HFFc6 (cell line): ENCODE measurements around the gene UBE2Q1. TPM values are rescaled to one million over a fixed set of nuclear protein-coding genes. Genes with fewer than 3 reads are reported as not detected.

ENCODE experiments used
- DNase-seq: peaks from one replicate; pipeline ENCODE4 v3.0.0-alpha.2; 2018
- H3K27ac Mint-ChIP-seq: 2 replicates; pipeline ENCODE4 v1.8.0; 2020; ENCODE audit warnings: mild to moderate bottlenecking, mixed read lengths
- H3K27me3 Mint-ChIP-seq: 2 replicates; pipeline ENCODE4 v1.8.0; 2021; ENCODE audit warnings: mild to moderate bottlenecking, moderate library complexity, mixed read lengths; ENCODE audit not compliant: insufficient read depth
- H3K36me3 Mint-ChIP-seq: 2 replicates; pipeline ENCODE4 v1.8.0; 2021; ENCODE audit warnings: low read depth, mixed read lengths
- H3K4me1 Mint-ChIP-seq: 2 replicates; pipeline ENCODE4 v1.8.0; 2020; ENCODE audit warnings: low read depth, mixed read lengths
- H3K4me3 Mint-ChIP-seq: 2 replicates; pipeline ENCODE4 v1.8.0; 2020; ENCODE audit warnings: mild to moderate bottlenecking, moderate library complexity, mixed read lengths
- H3K9me3 Mint-ChIP-seq: 2 replicates; pipeline ENCODE4 v1.8.0; 2020; ENCODE audit warnings: mild to moderate bottlenecking, mixed read lengths
- CTCF ChIP-seq: fragments of 200-600 bp; sonication (generic); IDR thresholded peaks from 2 replicates; pipeline ENCODE4 v1.5.0; 2021; ENCODE audit warnings: antibody characterized with exemption, mild to moderate bottlenecking
- total RNA-seq, 6 experiments: library from RNA; stranded (reverse); fragmentation: NEBNext Ultra II Directional; extraction: Animal tissue kit (Norgen Biotek cat#: 25700); gene quantifications; 2 replicates in 1 of 6; 3 replicates in 5 of 6; pipeline ENCODE4 v1.2.3, GENCODE V29; 2021

Gene UBE2Q1
- total RNA-seq, 6 experiments from 2014 or later, result 72.6 to 101 (median 91.5) TPM

- Mint-ChIP-seq H3K9me3 (no peaks in the 10 kb centered on the region; the same call in 1 of the 2 replicates), H3K4me1 (no peaks in the 10 kb centered on the region), H3K4me3 (no peak within 1 kb of the TSS), H3K27me3 (peaks cover 37% of the 10 kb centered on the region), H3K27ac (no peak within 1 kb of the TSS), H3K36me3 (no peaks in the 10 kb centered on the region)
- no peak for TF ChIP-seq CTCF
- DNase-seq, result no peak
Measured at GRCh38 chr1:154567386-154568156, 9.1 kb upstream of the UBE2Q1 start, which contains the start of gene CHRNB2. Gene CHRNB2, plus strand, starts transcription at chr1:154567778. Its CDS starts 267 bp downstream, at chr1:154568045.

DNA sequence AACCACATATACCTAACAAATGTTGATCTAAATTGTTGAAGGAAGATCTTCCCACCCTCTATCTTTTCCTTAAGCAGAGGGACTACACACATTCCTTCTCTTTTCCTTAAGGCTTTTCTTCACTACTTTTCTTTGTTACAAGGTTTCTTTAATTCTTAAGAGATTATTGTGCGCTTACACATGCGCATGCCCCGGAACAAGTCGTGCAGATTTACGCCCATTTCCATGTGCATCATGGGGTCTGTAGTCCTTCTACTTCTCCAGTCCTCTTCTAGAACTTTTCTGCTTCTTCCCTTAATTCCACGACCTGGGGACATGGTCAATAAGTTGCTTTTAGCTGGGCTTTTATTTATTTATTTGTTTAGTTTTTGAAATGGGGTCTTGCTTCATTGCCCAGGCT is 7.4 kb upstream of the UBE2Q1 start:
- Mint-ChIP-seq H3K27me3 (peaks cover 36% of the 10 kb centered on the region), H3K4me3 (no peak overlapping the region)

GRCh38 chr1:154559466-154560044 is 1.1 kb upstream of the UBE2Q1 start:
- peaks cover 5% of the 10 kb centered on the region for H3K27me3 Mint-ChIP-seq
- H3K4me1 Mint-ChIP-seq, result peaks cover 26% of the 10 kb centered on the region
- peaks cover 28% of the 10 kb centered on the region for H3K36me3 Mint-ChIP-seq
- peak overlapping the region; percentile 98 for H3K27ac Mint-ChIP-seq
- H3K9me3 Mint-ChIP-seq, result no peaks in the 10 kb centered on the region
- H3K4me3 Mint-ChIP-seq, result peak overlapping the region; percentile 96
- peak; percentile 95 for DNase-seq
- peak; percentile 96 for TF ChIP-seq CTCF

More for the DNA sequence above, 7.4 kb upstream of the UBE2Q1 start:
- no peak for DNase-seq
- H3K36me3 Mint-ChIP-seq, result no peaks in the 10 kb centered on the region
- no peak for TF ChIP-seq CTCF
- no peaks in the 10 kb centered on the region for H3K4me1 Mint-ChIP-seq
- H3K27ac Mint-ChIP-seq, result no peak overlapping the region
- no peaks in the 10 kb centered on the region for H3K9me3 Mint-ChIP-seq

DNA sequence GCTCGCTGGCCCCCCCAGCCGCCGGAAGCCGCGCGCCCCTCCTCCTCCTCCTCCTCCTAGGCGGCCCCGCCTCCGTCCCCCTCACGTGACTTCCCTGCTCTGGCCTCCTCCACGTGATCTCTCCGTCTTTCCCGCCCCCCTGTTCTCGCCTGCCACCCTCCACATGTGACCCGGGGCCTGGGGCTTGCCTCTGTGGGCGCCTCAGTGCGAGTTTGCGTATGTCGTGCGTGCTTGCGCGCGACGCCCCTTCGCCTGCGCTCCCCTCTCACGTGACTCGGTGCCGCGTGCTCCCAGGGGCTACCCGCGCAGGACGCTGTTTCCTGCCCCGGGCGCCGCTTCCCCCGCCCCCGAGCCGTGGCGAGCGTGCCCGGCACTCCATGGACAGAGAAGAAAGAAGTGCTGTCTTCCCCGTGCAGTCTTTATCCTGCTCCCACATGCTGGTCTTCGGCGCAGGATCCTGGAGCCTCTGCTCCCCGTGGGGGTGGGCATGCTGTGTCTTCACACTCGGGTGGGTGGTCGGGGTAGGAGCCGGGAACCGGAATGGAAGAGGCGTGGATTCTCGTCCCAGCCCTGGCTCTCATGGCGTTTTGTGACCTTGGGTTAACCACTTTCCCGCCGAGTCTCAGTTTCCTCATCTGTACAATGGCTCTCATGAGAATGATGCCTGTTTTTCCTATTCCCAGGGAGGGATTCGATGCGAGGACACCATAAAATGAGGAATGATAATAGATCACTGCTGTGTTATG is 431 bp upstream of the UBE2Q1 start:
- Mint-ChIP-seq H3K9me3 (no peaks in the 10 kb centered on the region), H3K36me3 (peaks cover 31% of the 10 kb centered on the region), H3K27me3 (peaks cover 3% of the 10 kb centered on the region), H3K27ac (peak overlapping the region; percentile 98), H3K4me3 (peak overlapping the region; percentile 96), H3K4me1 (peaks cover 28% of the 10 kb centered on the region)
- TF ChIP-seq CTCF, result no peak
- DNase-seq, result peak; percentile 99

- H3K27ac Mint-ChIP-seq, result peak overlapping the region; percentile 87
- DNase-seq, result no peak
- no peaks in the 10 kb centered on the region for H3K9me3 Mint-ChIP-seq
- peak overlapping the region; percentile 94 for H3K4me3 Mint-ChIP-seq
- TF ChIP-seq CTCF, result no peak
- H3K4me1 Mint-ChIP-seq, result peaks cover 39% of the 10 kb centered on the region
- H3K27me3 Mint-ChIP-seq, result no peaks in the 10 kb centered on the region
- peaks cover 46% of the 10 kb centered on the region for H3K36me3 Mint-ChIP-seq
Measured at GRCh38 chr1:154557248-154557938, 1.1 kb downstream of the UBE2Q1 start.
